Neural cell (in vitro differentiated cells): ENCODE results near the gene CHRM5. TPM values are rescaled to one million over a fixed set of nuclear protein-coding genes. Genes with fewer than 3 reads are reported as not detected.
A peak's percentile ranks its signal among the peaks of the same experiment; 100 is the strongest.

Experiments used
- H2AFZ ChIP-seq: fragments of 200-600, 300-800 bp; sonication (generic), shearing (Covaris generic); 2 replicates; pipeline ENCODE4 v1.6.0; 2014; ENCODE audit warnings: low read depth, mild to moderate bottlenecking, antibody characterized with exemption, low read length, moderate library complexity
- H3F3A ChIP-seq: fragments of 200-600 bp; shearing (Covaris generic); 2 replicates; pipeline ENCODE4 v1.6.1; 2016; ENCODE audit warnings: mild to moderate bottlenecking, moderate library complexity, mixed read lengths, antibody characterized with exemption, low read length; ENCODE audit not compliant: insufficient read depth, poor library complexity, severe bottlenecking
- H3K27ac ChIP-seq: fragments of 200-600, 300-800 bp; sonication (generic), shearing (Covaris generic); 2 replicates; pipeline ENCODE4 v1.5.1; 2014; ENCODE audit warnings: mild to moderate bottlenecking, low read length, moderate library complexity
- H3K27me3 ChIP-seq: fragments of 300-800, 200-600 bp; sonication (generic), shearing (Covaris generic); 2 replicates; pipeline ENCODE4 v1.6.0; 2014; ENCODE audit warnings: mild to moderate bottlenecking, low read depth, low read length, moderate library complexity; ENCODE audit not compliant: insufficient read depth
- H3K36me3 ChIP-seq: fragments of 300-800, 200-600 bp; sonication (generic), shearing (Covaris generic); 2 replicates; pipeline ENCODE4 v1.5.1; 2014; ENCODE audit warnings: mild to moderate bottlenecking, antibody characterized with exemption, low read length, moderate library complexity; ENCODE audit not compliant: insufficient read depth
- H3K4me2 ChIP-seq: fragments of 300-800, 200-600 bp; sonication (generic), shearing (Covaris generic); 2 replicates; pipeline ENCODE4 v1.6.0; 2014; ENCODE audit warnings: mild to moderate bottlenecking, low read length
- H3K4me3 ChIP-seq: fragments of 300-800, 200-600 bp; sonication (generic), shearing (Covaris generic); 2 replicates; pipeline ENCODE4 v1.5.1; 2014; ENCODE audit warnings: mild to moderate bottlenecking, low read length, moderate library complexity
- H3K79me2 ChIP-seq: fragments of 200-600 bp; shearing (Covaris generic); replicated peaks from 2 replicates; pipeline ENCODE4 v1.6.0; 2014; ENCODE audit warnings: mild to moderate bottlenecking, low read length, moderate library complexity; ENCODE audit not compliant: insufficient read depth
- H3K9ac ChIP-seq: fragments of 300-800, 200-600 bp; sonication (generic), shearing (Covaris generic); 2 replicates; pipeline ENCODE4 v1.6.1; 2016; ENCODE audit warnings: mild to moderate bottlenecking, low read length, mixed read lengths
- H3K9me2 ChIP-seq: fragments of 200-600 bp; shearing (Covaris generic); 2 replicates; pipeline ENCODE4 v1.6.1; 2016; ENCODE audit warnings: mild to moderate bottlenecking, low read length, mixed read lengths; ENCODE audit not compliant: insufficient read depth
- H3K9me3 ChIP-seq: fragments of 200-600, 300-800 bp; sonication (generic), shearing (Covaris generic); 2 replicates; pipeline ENCODE4 v1.6.1; 2016; ENCODE audit warnings: mild to moderate bottlenecking, mixed run types, low read length, moderate library complexity, mixed read lengths
- H4K20me1 ChIP-seq: fragments of 200-600 bp; shearing (Covaris generic); 2 replicates; pipeline ENCODE4 v1.6.1; 2016; ENCODE audit warnings: mild to moderate bottlenecking, mixed run types; ENCODE audit not compliant: insufficient read depth
- EP300 ChIP-seq: fragments of 450-650 bp; conservative IDR thresholded peaks from 2 replicates; pipeline ENCODE4 v1.6.1; 2014; ENCODE audit warnings: antibody characterized with exemption, mild to moderate bottlenecking, moderate library complexity; ENCODE audit not compliant: poor library complexity, severe bottlenecking
- EZH2 ChIP-seq: fragments of 200-600, 300-800 bp; shearing (Covaris generic), sonication (generic); IDR thresholded peaks from 2 replicates; pipeline ENCODE4 v1.6.1; 2014; ENCODE audit warnings: antibody characterized with exemption, low read length, borderline replicate concordance, mild to moderate bottlenecking; ENCODE audit not compliant: insufficient read depth, poor library complexity, severe bottlenecking
- MXI1 ChIP-seq: fragments of 450-650 bp; conservative IDR thresholded peaks from 2 replicates; pipeline ENCODE4 v1.6.1; 2014; ENCODE audit warnings: antibody characterized with exemption, mild to moderate bottlenecking; ENCODE audit not compliant: poor library complexity, severe bottlenecking
- POLR2AphosphoS5 ChIP-seq: IDR thresholded peaks from 2 replicates; pipeline ENCODE4 v1.6.1; 2012
- RAD21 ChIP-seq: fragments of 450-650 bp; conservative IDR thresholded peaks from 2 replicates; pipeline ENCODE4 v1.6.1; 2014; ENCODE audit warnings: antibody characterized with exemption, mild to moderate bottlenecking, moderate library complexity
- SMC3 ChIP-seq: fragments of 450-650 bp; conservative IDR thresholded peaks from 2 replicates; pipeline ENCODE4 v1.6.1; 2014; ENCODE audit warnings: antibody characterized with exemption, mild to moderate bottlenecking, moderate library complexity; ENCODE audit not compliant: poor library complexity
- TAF1 ChIP-seq: IDR thresholded peaks from 2 replicates; pipeline ENCODE4 v1.6.1; 2012; ENCODE audit warnings: low read depth
- polyA plus RNA-seq: library from polyadenylated mRNA; depleted of rRNA; stranded (reverse); fragments of >200 nt; gene quantifications from 2 replicates; pipeline ENCODE4 v1.2.3, GENCODE V29; 2014
- TF ChIP-seq, protein P1 (sequence below): fragments of 450-650 bp; IDR thresholded peaks from 2 replicates; pipeline ENCODE4 v1.5.1; 2014; ENCODE audit warnings: antibody characterized with exemption, mild to moderate bottlenecking, moderate library complexity; ENCODE audit not compliant: poor library complexity, severe bottlenecking
- TF ChIP-seq, protein P2 (sequence below): IDR thresholded peaks from 2 replicates; pipeline ENCODE4 v1.6.1; 2012; ENCODE audit warnings: borderline replicate concordance

Gene CHRM5
- polyA plus RNA-seq, 1 donor from 2014 or later: 3.9 TPM

- no peak overlapping the region for H3K4me3 ChIP-seq
- H3K79me2 ChIP-seq: no peaks in the 10 kb centered on the region
- no peak overlapping the region for H3K27ac ChIP-seq
- H2AFZ ChIP-seq: no peak overlapping the region
- no peak overlapping the region for H3K4me2 ChIP-seq
- no peaks in the 10 kb centered on the region for H4K20me1 ChIP-seq
- no peaks in the 10 kb centered on the region for H3K27me3 ChIP-seq
- H3F3A ChIP-seq: no peaks in the 10 kb centered on the region
- H3K9me2 ChIP-seq: no peaks in the 10 kb centered on the region
- no peak overlapping the region for H3K9ac ChIP-seq
- no peaks in the 10 kb centered on the region for H3K9me3 ChIP-seq
- TF ChIP-seq POLR2AphosphoS5 (no peak), MXI1 (no peak), RAD21 (no peak), SMC3 (no peak), EP300 (no peak), EZH2 (no peak), TAF1 (no peak)
- TF ChIP-seq, protein P1, sequence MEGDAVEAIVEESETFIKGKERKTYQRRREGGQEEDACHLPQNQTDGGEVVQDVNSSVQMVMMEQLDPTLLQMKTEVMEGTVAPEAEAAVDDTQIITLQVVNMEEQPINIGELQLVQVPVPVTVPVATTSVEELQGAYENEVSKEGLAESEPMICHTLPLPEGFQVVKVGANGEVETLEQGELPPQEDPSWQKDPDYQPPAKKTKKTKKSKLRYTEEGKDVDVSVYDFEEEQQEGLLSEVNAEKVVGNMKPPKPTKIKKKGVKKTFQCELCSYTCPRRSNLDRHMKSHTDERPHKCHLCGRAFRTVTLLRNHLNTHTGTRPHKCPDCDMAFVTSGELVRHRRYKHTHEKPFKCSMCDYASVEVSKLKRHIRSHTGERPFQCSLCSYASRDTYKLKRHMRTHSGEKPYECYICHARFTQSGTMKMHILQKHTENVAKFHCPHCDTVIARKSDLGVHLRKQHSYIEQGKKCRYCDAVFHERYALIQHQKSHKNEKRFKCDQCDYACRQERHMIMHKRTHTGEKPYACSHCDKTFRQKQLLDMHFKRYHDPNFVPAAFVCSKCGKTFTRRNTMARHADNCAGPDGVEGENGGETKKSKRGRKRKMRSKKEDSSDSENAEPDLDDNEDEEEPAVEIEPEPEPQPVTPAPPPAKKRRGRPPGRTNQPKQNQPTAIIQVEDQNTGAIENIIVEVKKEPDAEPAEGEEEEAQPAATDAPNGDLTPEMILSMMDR: no peak
- TF ChIP-seq, protein P2, sequence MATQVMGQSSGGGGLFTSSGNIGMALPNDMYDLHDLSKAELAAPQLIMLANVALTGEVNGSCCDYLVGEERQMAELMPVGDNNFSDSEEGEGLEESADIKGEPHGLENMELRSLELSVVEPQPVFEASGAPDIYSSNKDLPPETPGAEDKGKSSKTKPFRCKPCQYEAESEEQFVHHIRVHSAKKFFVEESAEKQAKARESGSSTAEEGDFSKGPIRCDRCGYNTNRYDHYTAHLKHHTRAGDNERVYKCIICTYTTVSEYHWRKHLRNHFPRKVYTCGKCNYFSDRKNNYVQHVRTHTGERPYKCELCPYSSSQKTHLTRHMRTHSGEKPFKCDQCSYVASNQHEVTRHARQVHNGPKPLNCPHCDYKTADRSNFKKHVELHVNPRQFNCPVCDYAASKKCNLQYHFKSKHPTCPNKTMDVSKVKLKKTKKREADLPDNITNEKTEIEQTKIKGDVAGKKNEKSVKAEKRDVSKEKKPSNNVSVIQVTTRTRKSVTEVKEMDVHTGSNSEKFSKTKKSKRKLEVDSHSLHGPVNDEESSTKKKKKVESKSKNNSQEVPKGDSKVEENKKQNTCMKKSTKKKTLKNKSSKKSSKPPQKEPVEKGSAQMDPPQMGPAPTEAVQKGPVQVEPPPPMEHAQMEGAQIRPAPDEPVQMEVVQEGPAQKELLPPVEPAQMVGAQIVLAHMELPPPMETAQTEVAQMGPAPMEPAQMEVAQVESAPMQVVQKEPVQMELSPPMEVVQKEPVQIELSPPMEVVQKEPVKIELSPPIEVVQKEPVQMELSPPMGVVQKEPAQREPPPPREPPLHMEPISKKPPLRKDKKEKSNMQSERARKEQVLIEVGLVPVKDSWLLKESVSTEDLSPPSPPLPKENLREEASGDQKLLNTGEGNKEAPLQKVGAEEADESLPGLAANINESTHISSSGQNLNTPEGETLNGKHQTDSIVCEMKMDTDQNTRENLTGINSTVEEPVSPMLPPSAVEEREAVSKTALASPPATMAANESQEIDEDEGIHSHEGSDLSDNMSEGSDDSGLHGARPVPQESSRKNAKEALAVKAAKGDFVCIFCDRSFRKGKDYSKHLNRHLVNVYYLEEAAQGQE: no peak
- no peaks in the 10 kb centered on the region for H3K36me3 ChIP-seq
Observed at GRCh38 chr15:33964665-33965040, 3.6 kb upstream of the CHRM5 start.

DNA sequence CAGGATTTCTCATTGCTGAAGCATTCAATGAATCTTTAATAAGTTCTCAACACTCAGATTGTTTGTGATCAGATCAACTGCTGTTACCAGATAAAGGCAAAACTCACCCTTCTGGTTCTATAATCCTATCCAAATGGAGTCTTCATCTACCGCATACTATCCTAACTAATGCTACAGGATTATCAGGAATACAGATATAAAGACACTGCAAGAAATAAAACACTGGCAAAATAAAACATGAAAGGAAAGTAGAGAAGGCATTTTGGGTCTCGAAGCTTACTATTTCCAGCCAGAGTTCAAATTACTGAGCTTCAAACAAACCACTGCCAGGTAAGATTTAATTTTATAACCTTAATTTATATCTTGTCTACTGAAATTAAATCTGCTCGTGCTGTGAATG is 524 bp downstream of the CHRM5 start:
- TF ChIP-seq SMC3 (no peak), EZH2 (no peak), RAD21 (no peak), MXI1 (no peak), TAF1 (no peak), POLR2AphosphoS5 (no peak), EP300 (no peak)
- TF ChIP-seq, protein P1: no peak
- TF ChIP-seq, protein P2: no peak
- no peaks in the 10 kb centered on the region for H3K9me3 ChIP-seq
- H3K36me3 ChIP-seq: no peaks in the 10 kb centered on the region
- H3K27ac ChIP-seq: no peak overlapping the region
- no peak overlapping the region for H3K9ac ChIP-seq
- H3K4me2 ChIP-seq: no peak overlapping the region
- H3K79me2 ChIP-seq: no peaks in the 10 kb centered on the region
- peak overlapping the region; percentile 30 for H3K4me3 ChIP-seq
- no peaks in the 10 kb centered on the region for H3F3A ChIP-seq
- no peaks in the 10 kb centered on the region for H3K9me2 ChIP-seq
- no peak overlapping the region for H2AFZ ChIP-seq
- H4K20me1 ChIP-seq: no peaks in the 10 kb centered on the region
- no peaks in the 10 kb centered on the region for H3K27me3 ChIP-seq
